ENCODE measurements around the gene RUFY2.
"Not testable (repeated sequence)": the region's sequence is repeated elsewhere in the genome, so short reads cannot be mapped to it uniquely, and the experiment has no call there.

RUFY2 gene

DNA sequence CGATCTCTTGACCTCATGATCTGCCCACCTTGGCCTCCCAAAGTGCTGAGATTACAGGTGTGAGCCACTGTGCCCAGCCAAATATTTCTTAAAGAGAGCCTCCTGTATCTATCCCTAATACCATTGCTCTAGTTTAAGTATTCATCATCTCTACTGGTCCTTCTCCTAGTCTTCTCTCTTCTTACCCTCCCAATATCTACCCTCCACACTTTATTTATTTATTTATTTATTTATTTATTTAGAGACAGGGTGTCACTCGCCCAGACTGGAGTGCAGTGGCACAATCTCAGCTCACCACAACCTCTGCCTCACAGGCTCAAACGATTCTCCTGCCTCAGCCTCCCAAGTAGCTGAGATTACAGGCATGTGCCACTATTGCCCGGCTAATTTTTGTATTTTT, 82.7 kb downstream of the RUFY2 start:
- FAIRE-seq, result not testable (repeated sequence)

DNA sequence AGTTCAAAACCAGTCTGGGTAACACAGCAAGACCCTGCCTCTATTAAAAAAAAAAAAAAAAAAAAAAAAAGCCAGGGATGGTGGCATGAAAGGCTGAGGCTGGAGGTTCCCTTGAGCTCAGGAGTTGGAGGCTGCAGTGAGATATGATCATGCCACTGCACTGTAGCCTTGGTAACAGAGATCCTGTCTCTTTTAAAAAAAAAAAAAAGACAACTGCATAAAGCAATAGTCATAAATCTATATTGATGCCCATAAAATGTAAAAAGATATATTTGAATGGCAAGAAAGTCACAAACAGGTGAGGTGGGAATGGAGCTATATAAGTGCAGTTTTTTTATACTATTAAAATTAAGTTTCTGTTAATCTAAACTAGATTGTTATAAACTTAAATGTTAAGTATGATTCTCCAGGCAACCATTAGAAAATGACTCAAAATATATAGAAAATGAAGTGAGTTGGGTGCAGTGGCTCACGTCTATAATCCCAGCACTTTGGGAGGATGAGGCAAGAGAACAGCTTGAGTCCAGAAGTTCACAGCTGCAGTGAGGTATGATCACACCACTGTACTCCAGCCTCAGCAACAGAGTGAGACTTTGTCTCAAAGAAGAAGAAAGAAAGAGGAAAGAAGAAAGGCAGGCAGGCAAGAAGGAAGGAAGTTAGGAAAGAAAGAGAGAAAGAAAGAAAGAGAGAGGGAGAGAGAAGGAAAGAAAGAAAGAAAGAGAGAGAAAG, 88.6 kb downstream of the RUFY2 start:
- no peak for FAIRE-seq

DNA sequence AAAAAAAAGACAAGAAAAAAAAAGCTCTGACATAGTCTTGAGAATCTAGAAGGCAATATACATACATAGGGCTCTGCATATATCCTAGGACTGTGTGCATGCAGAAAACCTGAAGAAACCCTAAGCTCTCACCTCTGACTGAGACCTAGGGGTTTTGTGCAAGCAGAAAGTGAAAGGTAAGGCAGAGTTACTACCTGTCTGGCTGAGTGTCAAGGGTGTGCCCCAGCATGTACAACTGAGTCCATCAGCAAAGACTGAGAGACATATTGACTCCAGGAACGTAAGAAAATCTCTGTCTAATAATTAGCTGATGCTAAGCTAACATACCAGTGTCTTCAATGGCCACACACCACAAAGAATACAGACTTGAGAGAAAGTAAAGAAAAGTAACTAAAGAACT, 91.5 kb downstream of the RUFY2 start:
- no peak for FAIRE-seq

DNA sequence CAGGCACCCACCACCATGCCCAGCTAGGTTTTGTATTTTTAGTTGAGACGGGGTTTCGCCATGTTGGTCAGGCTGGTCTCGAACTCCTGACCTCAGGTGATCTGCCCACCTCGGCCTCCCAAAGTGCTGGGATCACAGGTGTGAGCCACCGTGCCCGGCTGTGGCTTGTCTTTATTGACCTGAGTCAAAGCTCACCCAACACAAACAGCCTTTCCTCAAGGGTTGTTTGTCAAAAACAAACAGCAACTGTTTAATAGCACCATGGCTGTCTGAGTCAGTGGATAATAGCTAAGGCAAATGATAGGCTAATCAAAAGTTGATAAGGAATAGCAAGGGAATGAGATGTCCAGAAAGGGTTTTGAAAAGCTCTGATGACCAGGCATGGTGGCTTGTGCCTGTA, 92.1 kb downstream of the RUFY2 start:
- FAIRE-seq, result not testable (repeated sequence)

DNA sequence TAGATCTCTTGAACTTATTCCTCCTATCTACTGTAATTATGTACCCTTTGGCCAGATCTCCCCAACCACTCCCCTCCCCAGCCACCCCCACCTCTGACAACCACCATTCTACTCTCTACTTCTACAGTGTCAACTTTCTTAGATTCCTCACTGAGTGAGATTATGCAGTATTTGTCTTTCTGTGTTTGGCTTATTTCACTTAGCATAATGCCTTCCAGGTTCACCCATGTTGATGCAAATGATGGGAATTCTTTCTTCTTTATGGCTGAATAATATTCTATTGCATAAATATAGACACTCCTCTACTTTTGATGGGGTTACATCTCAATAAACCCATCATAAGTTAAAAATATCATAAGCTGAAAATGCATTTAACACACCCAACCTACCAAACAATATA, 96.5 kb downstream of the RUFY2 start:
- FAIRE-seq, result no peak

DNA sequence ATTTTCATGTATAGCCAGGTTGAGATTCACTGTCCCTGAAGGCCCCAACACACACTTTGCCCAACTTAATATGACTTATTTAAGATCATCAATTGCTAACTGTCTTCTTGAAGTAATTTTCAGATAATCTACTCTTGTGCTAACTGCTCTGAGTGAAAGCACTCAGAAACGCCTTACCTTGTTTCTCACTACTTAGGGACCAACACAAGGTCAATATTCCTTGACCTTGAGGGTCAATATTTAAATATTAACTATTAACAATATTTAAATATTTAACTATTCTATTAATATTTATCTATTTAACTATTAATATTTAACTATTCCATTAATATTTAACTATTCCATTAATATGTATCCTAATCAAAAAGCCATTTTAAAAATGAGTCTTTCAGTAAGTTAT, 101.2 kb downstream of the RUFY2 start:
- peak; percentile 86 for FAIRE-seq

DNA sequence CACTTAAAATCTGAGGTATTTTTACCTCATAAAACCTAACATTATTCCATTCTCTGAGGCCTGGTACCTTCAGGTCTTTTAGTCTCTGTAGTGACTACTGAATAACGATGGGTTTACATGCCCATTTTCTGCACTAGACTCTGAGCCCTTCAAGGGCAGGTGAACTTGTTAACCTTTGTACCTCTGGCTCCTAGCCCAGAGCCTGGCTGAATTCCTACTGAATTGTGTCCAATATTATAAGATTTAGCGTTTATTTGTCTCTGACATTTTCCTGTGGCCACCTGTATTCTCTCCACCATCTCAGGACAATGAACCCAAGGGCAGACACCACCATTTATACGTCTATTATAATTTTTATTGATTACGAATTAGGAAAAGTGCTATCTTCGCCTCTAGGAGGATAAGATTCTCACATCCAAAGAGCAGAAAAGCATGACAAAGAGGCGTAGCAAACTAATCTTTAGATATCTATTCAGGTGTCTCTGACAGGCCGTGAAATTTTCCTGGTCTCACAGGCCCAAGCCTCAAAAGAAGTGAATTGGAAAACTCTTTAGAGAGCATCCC, 103.1 kb downstream of the RUFY2 start:
- FAIRE-seq, result no peak

DNA sequence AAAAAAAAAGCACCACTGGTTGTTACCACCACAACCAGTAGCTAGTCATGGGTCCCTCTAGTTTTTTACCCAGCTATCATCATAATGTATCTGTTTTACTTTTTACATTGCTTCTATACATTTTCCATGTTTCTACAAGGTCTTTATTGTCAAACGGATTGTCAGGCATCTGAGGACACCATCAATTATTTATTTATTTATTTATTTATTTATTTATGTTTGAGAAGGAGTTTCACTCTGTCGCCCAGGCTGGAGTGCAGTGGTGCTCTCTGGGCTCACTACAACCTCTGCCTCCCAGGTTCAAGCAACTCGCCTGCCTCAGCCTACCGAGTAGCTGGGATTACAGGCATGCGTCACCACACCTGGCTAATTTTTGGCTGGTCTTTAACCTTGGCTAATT, 104.2 kb downstream of the RUFY2 start:
- no peak for FAIRE-seq

DNA sequence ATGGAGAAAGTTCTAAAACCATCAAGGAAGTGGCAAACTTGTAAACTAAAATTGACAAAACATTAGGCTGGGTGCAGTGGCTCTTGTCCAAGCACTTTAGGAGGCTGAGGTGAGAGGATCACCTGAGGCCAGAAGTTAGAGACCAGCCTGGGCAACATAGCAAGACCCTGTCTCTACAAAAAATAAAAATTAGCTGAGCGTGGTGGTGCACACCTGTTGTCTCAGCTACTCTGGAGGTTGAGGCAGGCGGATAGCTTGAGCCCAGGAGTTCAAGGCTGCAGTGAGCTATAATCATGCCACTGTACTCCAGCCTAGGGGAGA, 104.6 kb downstream of the RUFY2 start:
- no peak for FAIRE-seq

DNA sequence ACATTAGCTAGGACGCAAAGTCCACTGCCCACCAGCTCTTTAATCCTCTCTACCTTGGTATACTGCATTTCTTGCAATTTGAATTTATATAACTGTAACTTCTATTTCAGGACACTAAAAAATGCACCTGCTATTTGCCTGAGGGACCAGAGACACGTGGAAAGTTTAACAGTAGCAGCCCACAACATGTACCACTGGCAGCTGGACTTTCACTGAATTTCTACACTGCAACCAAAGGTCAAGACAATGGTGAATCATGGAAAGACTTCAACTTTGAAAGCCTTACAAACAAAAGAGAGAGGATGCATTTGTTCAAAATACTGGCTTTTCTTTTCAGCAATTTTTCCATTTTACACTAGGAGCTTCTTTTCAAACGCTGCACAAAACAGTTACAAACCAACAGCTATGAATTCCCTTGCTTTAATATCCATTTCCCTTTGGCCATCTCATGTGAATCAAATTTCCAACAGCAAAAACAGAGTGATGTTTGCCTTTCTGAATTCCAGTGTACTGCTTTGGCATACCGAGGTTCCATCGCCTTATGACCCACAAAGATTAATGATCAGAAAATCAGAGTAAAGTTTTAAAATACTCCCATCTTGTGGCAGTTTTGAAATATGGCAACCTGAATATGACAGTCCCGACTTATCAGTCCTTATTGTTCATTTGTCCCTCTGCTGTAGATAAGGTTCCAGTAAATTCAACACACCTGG, 105.1 kb downstream of the RUFY2 start:
- peak; percentile 94 for FAIRE-seq

DNA sequence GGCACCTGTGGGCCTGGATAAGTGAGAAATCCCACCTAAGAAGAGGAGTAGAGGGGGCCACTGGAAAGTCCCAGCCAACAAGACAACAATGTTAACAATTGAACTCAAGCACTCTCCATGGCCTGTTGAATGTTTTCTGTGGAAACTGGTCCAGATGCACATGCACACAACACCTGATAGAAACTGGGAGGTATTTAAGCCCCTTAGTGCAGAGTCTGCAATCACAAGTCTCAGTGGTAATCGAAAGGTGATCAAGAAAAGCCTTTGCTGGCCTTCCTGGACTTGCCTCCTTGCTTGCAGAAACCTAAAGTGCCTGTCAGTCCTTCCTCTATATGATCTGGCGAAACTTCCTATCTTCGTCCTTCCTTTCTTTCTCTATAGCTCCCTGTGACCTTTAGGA, 105.8 kb downstream of the RUFY2 start:
- FAIRE-seq, result no peak

DNA sequence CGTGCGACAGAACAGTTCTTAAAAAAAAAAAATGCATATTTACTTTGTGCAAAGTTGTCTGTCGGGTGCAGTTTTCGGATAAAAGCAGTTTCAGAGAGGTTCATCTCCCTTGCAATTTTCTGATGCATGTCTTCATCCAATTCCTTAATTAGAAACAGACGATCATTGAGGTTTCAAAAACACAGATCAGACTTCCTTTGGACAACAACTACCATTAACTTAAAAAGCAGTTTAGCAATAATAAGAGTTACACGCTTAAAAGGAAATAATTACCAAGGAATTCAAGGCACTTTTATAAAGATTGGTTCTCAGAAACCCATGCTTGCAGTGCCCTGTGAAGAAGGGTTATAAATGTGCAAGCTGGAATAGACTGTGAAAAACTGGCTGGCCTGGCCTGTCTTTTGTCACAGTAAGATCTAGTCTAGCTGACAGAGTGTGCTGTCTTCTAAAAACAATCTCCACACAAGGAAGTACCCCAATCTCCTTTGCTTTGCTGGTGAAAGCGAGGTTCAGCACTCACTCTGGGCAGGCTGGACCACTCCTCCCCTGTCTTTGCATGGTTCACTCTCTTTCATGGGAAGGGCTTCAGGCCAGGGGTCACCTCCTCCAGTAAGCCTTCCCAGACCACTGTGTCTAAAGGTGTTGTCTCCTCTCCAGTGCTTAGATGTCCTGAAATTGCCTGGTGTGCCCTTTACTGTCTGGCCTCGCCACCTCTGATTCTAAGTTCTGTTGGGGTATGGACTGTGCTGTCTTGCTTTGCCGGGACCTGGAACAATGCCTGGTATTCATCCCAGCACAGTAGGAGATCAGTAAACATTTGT, 110.0 kb downstream of the RUFY2 start:
- peak; percentile 65 for FAIRE-seq
